ENCODE results near the gene UACA. TPM values are rescaled to one million over a fixed set of nuclear protein-coding genes. Genes with fewer than 3 reads are reported as not detected.

The UACA gene
- total and polyA plus RNA-seq, 3 donors from 2014 or later, result 10.2 to 65.1 (median 56.9) TPM

DNA sequence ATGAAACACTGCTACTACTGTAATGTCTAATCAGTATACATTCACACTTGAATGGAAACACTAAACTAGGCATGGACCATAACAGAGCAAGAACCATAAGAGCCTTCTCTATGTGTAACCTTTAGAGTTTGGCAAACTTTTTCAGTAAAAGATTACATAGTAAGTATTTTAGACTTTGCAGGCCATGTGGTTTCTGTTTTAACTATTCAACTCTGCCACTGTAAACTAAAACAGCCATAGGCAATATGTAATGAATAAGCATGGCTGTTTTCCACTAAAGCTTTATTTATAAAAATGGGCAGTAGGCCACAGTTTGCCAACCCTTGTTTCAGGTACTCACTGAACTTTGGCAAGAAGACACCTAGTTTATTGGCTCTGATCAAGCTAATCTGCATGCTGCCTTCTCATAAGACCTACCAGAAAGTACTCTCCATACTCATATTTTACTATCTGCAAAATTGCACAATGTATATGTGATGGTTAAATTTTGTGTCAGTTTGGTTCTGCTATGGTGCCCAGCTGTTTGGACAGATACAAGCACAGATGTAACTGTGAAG is 46.0 kb downstream of the UACA start:
- H3K27ac ChIP-seq, result no peak overlapping the region
- peaks cover 19% of the 10 kb centered on the region for H3K4me1 ChIP-seq
- no peaks in the 10 kb centered on the region for H3K9me3 ChIP-seq
- DNase-seq, result no peak
- no peak overlapping the region for H3K4me3 ChIP-seq
- TF ChIP-seq, protein P1, sequence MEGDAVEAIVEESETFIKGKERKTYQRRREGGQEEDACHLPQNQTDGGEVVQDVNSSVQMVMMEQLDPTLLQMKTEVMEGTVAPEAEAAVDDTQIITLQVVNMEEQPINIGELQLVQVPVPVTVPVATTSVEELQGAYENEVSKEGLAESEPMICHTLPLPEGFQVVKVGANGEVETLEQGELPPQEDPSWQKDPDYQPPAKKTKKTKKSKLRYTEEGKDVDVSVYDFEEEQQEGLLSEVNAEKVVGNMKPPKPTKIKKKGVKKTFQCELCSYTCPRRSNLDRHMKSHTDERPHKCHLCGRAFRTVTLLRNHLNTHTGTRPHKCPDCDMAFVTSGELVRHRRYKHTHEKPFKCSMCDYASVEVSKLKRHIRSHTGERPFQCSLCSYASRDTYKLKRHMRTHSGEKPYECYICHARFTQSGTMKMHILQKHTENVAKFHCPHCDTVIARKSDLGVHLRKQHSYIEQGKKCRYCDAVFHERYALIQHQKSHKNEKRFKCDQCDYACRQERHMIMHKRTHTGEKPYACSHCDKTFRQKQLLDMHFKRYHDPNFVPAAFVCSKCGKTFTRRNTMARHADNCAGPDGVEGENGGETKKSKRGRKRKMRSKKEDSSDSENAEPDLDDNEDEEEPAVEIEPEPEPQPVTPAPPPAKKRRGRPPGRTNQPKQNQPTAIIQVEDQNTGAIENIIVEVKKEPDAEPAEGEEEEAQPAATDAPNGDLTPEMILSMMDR (IDR thresholded peaks at IDR 0.05), result no peak
- TF ChIP-seq POLR2A (IDR thresholded peaks at IDR 0.05), result no peak
- intact Hi-C loops (cut with DNase I; ENCODE audit: low total_unique reads), result no loop called here
- no peaks in the 10 kb centered on the region for H3K27me3 ChIP-seq
- H3K36me3 ChIP-seq (ENCODE audit: low read depth, missing control alignments), result no peaks in the 10 kb centered on the region

DNA sequence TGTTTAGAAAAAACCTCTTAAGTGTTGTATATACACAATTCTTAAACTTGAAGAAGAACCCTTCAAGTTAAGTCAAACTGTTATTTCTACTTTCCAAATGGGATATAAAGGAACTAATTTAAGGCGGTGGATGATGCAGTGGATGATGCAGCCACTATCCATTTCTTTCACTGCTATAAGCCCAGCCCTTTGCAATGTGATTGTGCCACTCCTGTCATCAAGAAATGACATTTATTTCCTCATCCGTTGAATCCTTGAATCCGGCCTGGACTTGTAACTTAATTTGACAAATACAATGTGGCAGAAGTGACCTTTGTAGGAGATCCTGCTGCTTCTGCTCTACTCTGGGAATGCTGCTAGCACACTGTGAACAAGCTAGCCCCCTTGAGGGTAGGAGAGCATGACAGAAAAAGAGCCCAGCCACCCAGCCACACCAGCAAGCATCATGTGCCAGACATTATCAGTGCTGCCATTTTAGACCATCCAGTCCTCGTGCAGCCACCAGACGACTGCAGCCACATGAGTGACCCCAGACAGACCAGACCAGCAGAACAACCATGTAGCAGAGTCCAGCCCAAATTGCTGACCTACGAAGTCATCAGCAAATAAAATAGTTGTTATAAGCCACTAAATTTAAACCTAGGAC is 47.4 kb downstream of the UACA start:
- Histone ChIP-seq H3K9me3 (no peaks in the 10 kb centered on the region), H3K4me3 (no peak overlapping the region), H3K4me1 (peaks cover 19% of the 10 kb centered on the region), H3K27ac (no peak overlapping the region), H3K36me3 (ENCODE audit: low read depth, missing control alignments) (no peaks in the 10 kb centered on the region), H3K27me3 (no peaks in the 10 kb centered on the region)
- intact Hi-C loops (cut with DNase I; ENCODE audit: low total_unique reads), result no loop called here
- WGBS, 2 donors, result 60 to 79% methylated on average over 6 of the region's 6 CpGs
- no peak for TF ChIP-seq POLR2A (IDR thresholded peaks at IDR 0.05)
- TF ChIP-seq, protein P1 (IDR thresholded peaks at IDR 0.05), result no peak
- no peak for DNase-seq

DNA sequence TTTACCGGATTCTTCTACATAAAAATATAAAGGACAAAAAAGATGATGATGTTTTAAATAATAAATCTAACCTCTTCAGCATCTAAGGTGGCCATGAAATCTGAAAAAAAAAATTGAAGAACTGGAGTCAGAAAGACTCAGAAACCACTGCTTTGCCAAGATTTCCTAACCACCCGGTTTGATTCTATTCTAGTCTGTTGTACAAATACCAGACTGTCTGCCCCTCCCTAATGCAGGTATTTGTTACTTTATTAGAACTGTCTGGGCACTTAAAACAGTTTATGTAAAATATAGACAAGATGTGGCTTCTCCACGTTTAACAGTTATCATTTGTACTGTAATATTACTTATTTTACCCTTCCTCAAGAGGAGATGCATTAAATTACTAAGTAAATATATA is 48.8 kb downstream of the UACA start:
- Histone ChIP-seq H3K9me3 (no peaks in the 10 kb centered on the region), H3K27ac (peak overlapping the region in 1 of 2 donors; percentile 87), H3K36me3 (ENCODE audit: low read depth, missing control alignments) (no peaks in the 10 kb centered on the region), H3K4me1 (peaks cover 19% of the 10 kb centered on the region), H3K27me3 (no peaks in the 10 kb centered on the region), H3K4me3 (no peak overlapping the region)
- TF ChIP-seq, protein P1 (IDR thresholded peaks at IDR 0.05), result no peak
- TF ChIP-seq POLR2A (IDR thresholded peaks at IDR 0.05), result no peak
- intact Hi-C loops (cut with DNase I; ENCODE audit: low total_unique reads), result no loop called here
- WGBS, 2 donors, result 28 to 42% methylated on average over 3 of the region's 3 CpGs
- DNase-seq, result no peak

DNA sequence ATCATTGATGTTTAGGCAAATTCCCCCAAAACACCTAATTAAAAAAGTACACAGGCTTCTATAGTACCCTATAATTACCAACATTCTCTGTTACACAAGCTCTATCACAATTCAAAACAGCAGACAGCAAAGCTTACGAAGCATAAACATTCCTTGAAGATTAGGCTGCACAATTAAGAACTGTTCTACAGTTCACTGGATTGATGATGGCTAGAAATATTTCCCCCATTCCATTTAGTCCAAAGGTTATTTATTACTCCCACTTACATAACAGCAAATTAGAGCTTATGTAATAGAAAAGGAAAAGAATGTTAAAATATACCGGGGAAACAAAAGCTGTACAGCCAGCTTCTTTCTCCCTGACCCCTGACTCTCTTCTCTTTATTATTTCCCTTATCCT is 49.3 kb downstream of the UACA start:
- DNase-seq, result no peak
- intact Hi-C loops (cut with DNase I; ENCODE audit: low total_unique reads), result no loop called here
- H3K4me1 ChIP-seq, result peaks cover 19% of the 10 kb centered on the region
- no peak overlapping the region for H3K4me3 ChIP-seq
- H3K9me3 ChIP-seq, result no peaks in the 10 kb centered on the region
- H3K27me3 ChIP-seq, result no peaks in the 10 kb centered on the region
- TF ChIP-seq, protein P1 (IDR thresholded peaks at IDR 0.05), result no peak
- no peak for TF ChIP-seq POLR2A (IDR thresholded peaks at IDR 0.05)
- H3K27ac ChIP-seq, result peak overlapping the region; percentile 63 to 87
- WGBS, 2 donors, result 29 to 35% methylated on average over 2 of the region's 2 CpGs
- no peaks in the 10 kb centered on the region for H3K36me3 ChIP-seq (ENCODE audit: low read depth, missing control alignments)

DNA sequence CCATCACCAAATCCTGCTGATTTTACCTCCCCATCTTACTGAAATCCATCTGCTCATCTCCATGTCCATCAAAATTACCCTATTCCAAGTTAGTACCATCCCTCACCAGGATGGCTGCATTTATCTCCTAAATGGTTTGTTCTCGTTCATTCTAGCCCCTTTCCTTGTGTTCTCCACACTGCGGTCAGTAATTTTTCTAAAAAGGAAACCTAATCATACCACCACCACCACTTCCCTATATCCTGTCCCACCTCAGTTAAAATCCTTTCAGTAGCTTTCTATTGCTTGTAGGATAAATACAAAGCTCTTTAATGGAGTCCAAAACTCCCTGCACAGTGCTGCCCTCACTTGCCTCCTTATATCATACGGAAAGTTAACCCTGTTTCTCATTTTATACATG is 51.1 kb downstream of the UACA start:
- Histone ChIP-seq H3K9me3 (no peaks in the 10 kb centered on the region), H3K27me3 (no peaks in the 10 kb centered on the region), H3K36me3 (ENCODE audit: low read depth, missing control alignments) (no peaks in the 10 kb centered on the region), H3K4me1 (peaks cover 15% of the 10 kb centered on the region), H3K4me3 (no peak overlapping the region), H3K27ac (peak overlapping the region in 1 of 2 donors; percentile 87)
- TF ChIP-seq POLR2A (IDR thresholded peaks at IDR 0.05), result no peak
- TF ChIP-seq, protein P1 (IDR thresholded peaks at IDR 0.05), result no peak
- DNase-seq, result no peak
- 77 to 88% methylated on average over 3 of the region's 3 CpGs for WGBS, 2 donors
- intact Hi-C loops (cut with DNase I; ENCODE audit: low total_unique reads), result no loop called here
